Measurements from ENCODE around the gene N4BP2L2. TPM values are rescaled to one million over a fixed set of nuclear protein-coding genes. Genes with fewer than 3 reads are reported as not detected.

The N4BP2L2 gene
- total and polyA plus RNA-seq, 2 of the 8 experiments (the other 6 are each of a cell fraction or from before 2014, with no cell fraction given): 14.6 to 67.6 TPM

- TF ChIP-seq FOSL1 (IDR thresholded peaks at IDR 0.05; ENCODE audit: insufficient read depth, low read depth, low read length) (no peak), SAP30 (IDR thresholded peaks at IDR 0.05; ENCODE audit: insufficient read depth, insufficient replicate concordance, low read length) (no peak), TCF12 (IDR thresholded peaks at IDR 0.05; ENCODE audit: low read depth, low read length) (no peak), TAF1 (IDR thresholded peaks at IDR 0.05; ENCODE audit: low read depth, low read length) (no peak), KDM5A (IDR thresholded peaks at IDR 0.05; ENCODE audit: low read length) (no peak)
Observed at GRCh38 chr13:32495841-32496240, 42.8 kb downstream of the N4BP2L2 start (continued).
